IPS-15b (cell line): ENCODE results near the gene DYDC2.
A peak's percentile ranks its signal among the peaks of the same experiment; 100 is the strongest.
"Not testable (repeated sequence)": the region's sequence is repeated elsewhere in the genome, so short reads cannot be mapped to it uniquely, and the experiment has no call there.

Experiments used
- H3K27me3 ChIP-seq: one replicate; pipeline ENCODE4 v1.6.1; 2013; ENCODE audit warnings: low read length; ENCODE audit not compliant: control insufficient read depth, insufficient read depth
- H3K36me3 ChIP-seq: one replicate; pipeline ENCODE4 v1.6.1; 2013; ENCODE audit warnings: low read length; ENCODE audit not compliant: control insufficient read depth, insufficient read depth
- H3K4me1 ChIP-seq: one replicate; pipeline ENCODE4 v1.6.1; 2013; ENCODE audit warnings: mild to moderate bottlenecking, low read length; ENCODE audit not compliant: control insufficient read depth, insufficient read depth
- H3K4me3 ChIP-seq: one replicate; pipeline ENCODE4 v1.5.1; 2013; ENCODE audit warnings: low read depth, low read length
- H3K9ac ChIP-seq: one replicate; pipeline ENCODE4 v1.6.1; 2013; ENCODE audit warnings: low read depth, mild to moderate bottlenecking, low read length
- H3K9me3 ChIP-seq: one replicate; pipeline ENCODE4 v1.6.1; 2013; ENCODE audit warnings: mild to moderate bottlenecking, low read length; ENCODE audit not compliant: control insufficient read depth, insufficient read depth

The DYDC2 gene

GRCh38 chr10:80324891-80325364 lies 31.7 kb upstream of the DYDC2 start:
- H3K4me3 ChIP-seq, result no peak overlapping the region
- no peaks in the 10 kb centered on the region for H3K9me3 ChIP-seq
- H3K36me3 ChIP-seq, result no peaks in the 10 kb centered on the region
- H3K4me1 ChIP-seq, result no peaks in the 10 kb centered on the region
- no peaks in the 10 kb centered on the region for H3K27me3 ChIP-seq
- no peak overlapping the region for H3K9ac ChIP-seq

- H3K4me1 ChIP-seq, result no peaks in the 10 kb centered on the region
- H3K9me3 ChIP-seq, result no peaks in the 10 kb centered on the region
- no peaks in the 10 kb centered on the region for H3K27me3 ChIP-seq
- no peaks in the 10 kb centered on the region for H3K36me3 ChIP-seq
- H3K9ac ChIP-seq, result no peak overlapping the region
- H3K4me3 ChIP-seq, result no peak overlapping the region
Observed at GRCh38 chr10:80333983-80334382, 22.6 kb upstream of the DYDC2 start.

GRCh38 chr10:80344276-80344675 lies 12.3 kb upstream of the DYDC2 start:
- H3K4me3 ChIP-seq, result no peak overlapping the region
- no peaks in the 10 kb centered on the region for H3K9me3 ChIP-seq
- H3K27me3 ChIP-seq, result no peaks in the 10 kb centered on the region
- H3K4me1 ChIP-seq, result no peaks in the 10 kb centered on the region
- no peak overlapping the region for H3K9ac ChIP-seq
- no peaks in the 10 kb centered on the region for H3K36me3 ChIP-seq

DNA sequence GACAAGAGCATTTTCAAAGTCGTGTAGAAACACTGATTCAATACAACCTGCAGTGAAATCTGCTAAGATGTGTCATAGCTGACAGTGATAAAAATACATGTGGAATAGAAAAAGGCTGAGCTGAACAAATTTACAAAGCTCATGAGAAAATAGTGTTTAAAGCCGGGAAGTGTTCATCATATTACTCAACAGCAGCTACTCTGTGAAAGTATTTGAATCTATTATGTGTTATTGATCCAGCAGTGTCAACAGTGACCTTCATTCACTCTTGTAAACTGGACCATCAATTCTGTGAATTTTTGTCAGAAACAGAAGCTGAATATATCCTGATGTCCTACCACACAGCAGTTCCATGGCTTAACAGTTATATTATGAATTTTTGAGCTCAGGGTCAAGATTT lies 11.7 kb upstream of the DYDC2 start:
- no peaks in the 10 kb centered on the region for H3K9me3 ChIP-seq
- H3K27me3 ChIP-seq, result no peaks in the 10 kb centered on the region
- H3K4me3 ChIP-seq, result no peak overlapping the region
- no peaks in the 10 kb centered on the region for H3K36me3 ChIP-seq
- no peaks in the 10 kb centered on the region for H3K4me1 ChIP-seq
- H3K9ac ChIP-seq, result no peak overlapping the region

GRCh38 chr10:80350251-80350650 lies 6.3 kb upstream of the DYDC2 start:
- H3K4me1 ChIP-seq, result no peaks in the 10 kb centered on the region

DNA sequence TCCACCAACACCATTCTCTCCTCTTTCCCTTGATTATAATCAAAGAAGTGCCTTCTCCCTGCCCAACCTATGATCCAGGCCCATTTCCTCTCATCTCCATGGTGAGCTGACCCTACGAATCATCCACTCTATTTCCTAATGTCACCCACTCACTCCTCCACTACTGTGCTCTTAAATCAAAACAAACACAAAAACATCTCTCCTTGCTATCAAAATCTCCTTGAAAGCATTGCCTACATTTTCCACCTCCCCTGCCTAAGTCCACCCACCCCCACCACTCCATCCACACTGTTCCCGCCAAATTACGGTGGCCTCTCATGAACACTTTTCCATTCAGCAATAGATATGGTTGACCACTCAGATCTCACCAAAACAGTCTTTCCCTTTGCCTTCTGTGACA lies 5.4 kb upstream of the DYDC2 start:
- Histone ChIP-seq H3K4me1 (peaks cover 4% of the 10 kb centered on the region), H3K4me3 (no peak overlapping the region), H3K27me3 (peaks cover 16% of the 10 kb centered on the region), H3K9me3 (no peaks in the 10 kb centered on the region), H3K9ac (no peak overlapping the region), H3K36me3 (no peaks in the 10 kb centered on the region)

More at GRCh38 chr10:80350251-80350650, 6.3 kb upstream of the DYDC2 start:
- Histone ChIP-seq H3K4me3 (no peak overlapping the region), H3K9ac (no peak overlapping the region), H3K36me3 (no peaks in the 10 kb centered on the region), H3K9me3 (no peaks in the 10 kb centered on the region), H3K27me3 (peaks cover 6% of the 10 kb centered on the region)

DNA sequence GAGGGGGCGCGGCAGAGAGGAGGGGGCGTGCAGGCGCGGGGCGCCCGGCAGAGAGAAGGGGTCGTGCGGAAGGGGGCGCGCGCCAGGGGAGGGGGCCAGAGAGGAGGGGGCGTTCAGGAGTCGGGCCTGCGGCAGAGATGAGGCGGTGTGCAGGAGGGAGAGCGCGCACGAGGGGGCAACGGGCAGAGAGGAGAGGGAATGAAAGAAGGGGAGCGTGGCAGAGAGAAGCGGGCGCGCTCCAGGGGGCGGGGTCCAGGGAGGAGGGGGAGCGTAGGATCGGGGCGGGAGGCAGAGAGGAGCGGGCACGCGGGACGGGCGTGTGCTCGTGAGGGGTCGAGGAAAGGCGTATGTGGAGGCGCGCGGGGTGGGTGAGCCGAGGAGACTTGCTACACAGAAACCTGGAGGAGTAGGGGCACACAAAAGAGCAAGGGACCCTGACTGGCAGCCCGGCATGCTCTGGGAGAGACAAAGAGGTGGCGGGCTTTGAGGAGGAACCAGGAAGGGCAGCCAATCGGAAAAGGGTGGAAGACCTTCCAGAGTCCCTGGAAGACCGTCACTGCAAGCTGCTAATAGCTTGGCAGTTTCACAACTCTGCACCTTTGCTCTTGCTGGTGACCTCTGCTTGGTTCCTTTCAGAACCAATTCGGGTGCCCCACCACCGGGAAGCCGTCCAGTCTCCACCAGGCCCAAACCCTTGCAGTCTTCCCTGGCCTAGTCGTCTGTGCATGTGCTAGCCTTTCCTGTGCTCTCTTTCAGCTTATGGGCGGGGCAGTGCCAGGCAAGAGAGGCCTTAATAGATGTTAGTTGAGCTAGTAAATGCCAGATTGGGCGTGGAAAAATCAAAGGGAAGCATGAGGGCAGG lies 639 bp downstream of the DYDC2 start:
- H3K4me3 ChIP-seq, result peak overlapping the region; percentile 77
- H3K27me3 ChIP-seq, result peaks cover 22% of the 10 kb centered on the region
- no peaks in the 10 kb centered on the region for H3K9me3 ChIP-seq
- peaks cover 4% of the 10 kb centered on the region for H3K4me1 ChIP-seq
- H3K9ac ChIP-seq, result peak overlapping the region; percentile 73
- no peaks in the 10 kb centered on the region for H3K36me3 ChIP-seq

DNA sequence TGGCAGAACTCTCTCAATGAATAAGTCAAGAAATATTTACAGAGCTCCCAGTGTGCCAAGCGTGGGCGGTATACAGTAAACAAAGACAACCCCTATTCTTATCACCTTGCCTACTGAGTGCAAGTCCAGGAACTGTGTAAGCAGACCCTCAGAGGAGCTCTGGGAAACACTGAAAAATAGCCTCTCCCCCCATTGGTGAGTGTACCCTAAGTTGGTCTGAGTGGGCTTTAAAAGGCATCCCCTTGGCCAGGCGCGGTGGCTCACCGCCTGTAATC lies 1.2 kb downstream of the DYDC2 start:
- Histone ChIP-seq H3K36me3 (no peaks in the 10 kb centered on the region), H3K27me3 (peaks cover 22% of the 10 kb centered on the region), H3K4me1 (peaks cover 4% of the 10 kb centered on the region), H3K9ac (no peak overlapping the region), H3K9me3 (no peaks in the 10 kb centered on the region), H3K4me3 (no peak overlapping the region)

- H3K9ac ChIP-seq, H3K4me3 ChIP-seq, H3K36me3 ChIP-seq, H3K4me1 ChIP-seq, H3K9me3 ChIP-seq: not testable (repeated sequence)
- H3K27me3 ChIP-seq, result peaks cover 22% of the 10 kb centered on the region
Observed at GRCh38 chr10:80358925-80359324, 2.3 kb downstream of the DYDC2 start.

DNA sequence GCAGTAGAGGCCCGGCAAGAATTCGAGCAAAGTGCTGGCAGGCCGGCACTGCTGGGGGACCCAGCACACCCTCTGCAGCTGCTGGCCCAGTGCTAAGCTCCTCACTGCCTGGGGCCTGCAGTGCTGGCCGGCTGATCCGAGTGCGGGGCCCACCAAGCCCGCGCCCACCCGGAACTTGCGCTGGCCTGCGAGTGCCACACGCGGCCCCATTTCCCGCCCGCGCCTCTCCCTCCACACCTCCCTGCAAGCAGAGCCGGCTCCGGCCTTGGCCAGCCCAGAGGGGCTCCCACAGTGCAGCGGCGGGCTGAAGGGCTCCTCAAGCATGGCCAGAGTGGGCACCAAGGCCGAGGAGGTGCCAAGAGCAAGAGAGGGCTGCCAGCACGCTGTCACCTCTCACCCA lies 3.1 kb downstream of the DYDC2 start:
- Histone ChIP-seq H3K4me3 (no peak overlapping the region), H3K9me3 (no peaks in the 10 kb centered on the region), H3K27me3 (peaks cover 22% of the 10 kb centered on the region), H3K4me1 (peaks cover 4% of the 10 kb centered on the region), H3K36me3 (no peaks in the 10 kb centered on the region), H3K9ac (no peak overlapping the region)

DNA sequence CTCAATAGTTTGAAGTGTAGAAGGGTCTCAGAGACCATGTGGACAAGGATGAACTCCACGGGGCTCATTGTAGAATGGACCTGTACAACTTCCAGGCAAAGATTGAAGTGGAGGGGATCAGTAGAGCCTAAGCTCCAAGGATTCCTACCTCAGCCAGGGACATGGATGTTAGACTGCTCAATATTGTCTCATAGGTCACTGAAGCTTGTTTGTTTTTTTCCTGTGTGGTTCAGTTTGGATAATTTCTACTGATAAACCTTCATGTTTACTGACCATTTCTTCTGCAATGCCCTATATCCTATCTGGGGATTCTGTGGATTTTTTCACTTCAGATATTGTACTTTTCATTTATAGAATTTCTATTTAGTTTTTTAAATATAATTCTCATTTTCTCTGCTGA lies 8.9 kb downstream of the DYDC2 start:
- H3K9ac ChIP-seq, result no peak overlapping the region
- H3K27me3 ChIP-seq, result no peaks in the 10 kb centered on the region
- H3K4me3 ChIP-seq, result no peak overlapping the region
- no peaks in the 10 kb centered on the region for H3K4me1 ChIP-seq
- H3K36me3 ChIP-seq, result no peaks in the 10 kb centered on the region
- no peaks in the 10 kb centered on the region for H3K9me3 ChIP-seq

GRCh38 chr10:80371467-80371866 lies 14.9 kb downstream of the DYDC2 start:
- no peak overlapping the region for H3K4me3 ChIP-seq
- no peaks in the 10 kb centered on the region for H3K27me3 ChIP-seq
- no peak overlapping the region for H3K9ac ChIP-seq
- H3K4me1 ChIP-seq, result no peaks in the 10 kb centered on the region
- no peaks in the 10 kb centered on the region for H3K9me3 ChIP-seq
- no peaks in the 10 kb centered on the region for H3K36me3 ChIP-seq
